Endothelial cell of umbilical vein (primary cell): ENCODE measurements around the gene PTTG1IP. TPM values are rescaled to one million over a fixed set of nuclear protein-coding genes. Genes with fewer than 3 reads are reported as not detected.

Experiments
- BruUV-seq: library from RNA; stranded (reverse); fragments of 400-500 nt; replicated peaks from 2 replicates; lab custom pipeline; 2021; lab: Mats Ljungman, UMichigan
- CTCF ChIA-PET: fragments of 300-600, 350-600 bp; sonication (Branson Sonifier 250); formaldehyde crosslinking; loops from one replicate; lab custom pipeline; 2021; ENCODE audit warnings: antibody characterized with exemption, inconsistent platforms; lab: Charles Lee
- POLR2A ChIA-PET: fragments of 300-600, 350-600 bp; sonication (Branson Sonifier 250); formaldehyde crosslinking; loops from one replicate; lab custom pipeline; 2021; ENCODE audit warnings: antibody characterized with exemption, inconsistent platforms; lab: Charles Lee
- DNase-seq: peaks from one replicate; pipeline ENCODE4 v3.0.0-alpha.2; 2011; ENCODE audit warnings: low read depth, low spot score
- FAIRE-seq: peaks from 2 replicates; lab custom pipeline; 2011; peaks lifted over from hg19 to GRCh38; lab: Jason Lieb, UNC
- H2AFZ ChIP-seq: 2 replicates; pipeline ENCODE4 v1.6.0; 2012; ENCODE audit warnings: low read depth, low read length, control low read depth, inconsistent platforms
- H3K27ac ChIP-seq: 2 replicates; pipeline ENCODE4 v1.5.1; 2011; ENCODE audit warnings: low read depth, mild to moderate bottlenecking, control low read depth, low read length, moderate library complexity; ENCODE audit not compliant: insufficient read depth
- H3K27me3 ChIP-seq, 2 experiments: 2 replicates each; pipeline versions ENCODE4 v1.6.0 to v1.6.1; 2011; ENCODE audit warnings: low read length in 2 of 2, mixed read lengths in 1 of 2; ENCODE audit not compliant: control insufficient read depth in 2 of 2, insufficient read depth in 2 of 2
- H3K36me3 ChIP-seq, 2 experiments: 2 replicates in 1 of 2; 3 replicates in 1 of 2; pipeline ENCODE4 v1.5.1; 2011; ENCODE audit warnings: low read length in 2 of 2, mild to moderate bottlenecking in 1 of 2, moderate library complexity in 1 of 2; ENCODE audit not compliant: control insufficient read depth in 2 of 2, insufficient read depth in 2 of 2; ENCODE audit errors: extremely low read depth in 1 of 2
- H3K4me1 ChIP-seq: 3 replicates; pipeline ENCODE4 v1.5.1; 2011; ENCODE audit warnings: mild to moderate bottlenecking, low read length; ENCODE audit not compliant: control insufficient read depth, insufficient read depth; ENCODE audit errors: extremely low read depth
- H3K4me2 ChIP-seq: 2 replicates; pipeline ENCODE4 v1.6.1; 2011; ENCODE audit warnings: low read length, control low read depth, mixed read lengths; ENCODE audit not compliant: insufficient read depth
- H3K4me3 ChIP-seq, 3 experiments: fragments of 200-600 bp in 1 of 3; sonication (generic), shearing (Covaris generic) in 1 of 3; replicated peaks in 1 of 3; 2 replicates each; pipeline ENCODE4 v1.5.1; 2011 to 2016; ENCODE audit warnings: control low read depth in 3 of 3, low read length in 3 of 3, mild to moderate bottlenecking in 2 of 3, inconsistent platforms in 1 of 3, low read depth in 1 of 3, moderate library complexity in 1 of 3; ENCODE audit not compliant: insufficient read depth in 1 of 3
- H3K79me2 ChIP-seq: 2 replicates; pipeline ENCODE4 v1.6.0; 2012; ENCODE audit warnings: low read length, inconsistent platforms; ENCODE audit not compliant: control insufficient read depth, insufficient read depth
- H3K9ac ChIP-seq: replicated peaks from 2 replicates; pipeline ENCODE3; 2011; ENCODE audit warnings: low read length, control low read depth; ENCODE audit not compliant: insufficient read depth; ENCODE audit errors: extremely low read depth
- H3K9me1 ChIP-seq: replicated peaks from 3 replicates; pipeline ENCODE4 v1.6.0; 2011; ENCODE audit warnings: mild to moderate bottlenecking, low read length; ENCODE audit not compliant: control insufficient read depth, insufficient read depth; ENCODE audit errors: extremely low read depth
- H3K9me3 ChIP-seq: replicated peaks from 2 replicates; pipeline ENCODE4 v1.5.1; 2012; ENCODE audit warnings: low read length, inconsistent platforms; ENCODE audit not compliant: control insufficient read depth, insufficient read depth
- H4K20me1 ChIP-seq: replicated peaks from 2 replicates; pipeline ENCODE3; 2011; ENCODE audit warnings: mild to moderate bottlenecking, low read length; ENCODE audit not compliant: control insufficient read depth, insufficient read depth; ENCODE audit errors: extremely low read depth
- EZH2 ChIP-seq: IDR thresholded peaks from 2 replicates; pipeline ENCODE4 v1.6.1; 2012; ENCODE audit warnings: borderline replicate concordance, low read depth, mild to moderate bottlenecking, moderate library complexity, low read length, inconsistent platforms; ENCODE audit not compliant: severe bottlenecking
- FOS ChIP-seq: IDR thresholded peaks from 2 replicates; pipeline ENCODE4 v1.6.1; 2011; ENCODE audit warnings: mild to moderate bottlenecking, low read length, moderate library complexity, borderline replicate concordance; ENCODE audit not compliant: insufficient read depth
- GATA2 ChIP-seq: IDR thresholded peaks from 2 replicates; pipeline ENCODE4 v1.7.0; 2011; ENCODE audit warnings: low read depth, mild to moderate bottlenecking, moderate library complexity, mixed read lengths, low read length; ENCODE audit not compliant: insufficient read length, insufficient read depth
- JUN ChIP-seq: IDR thresholded peaks from 2 replicates; pipeline ENCODE4 v1.6.1; 2011; ENCODE audit warnings: borderline replicate concordance, low read depth; ENCODE audit not compliant: insufficient read length, insufficient read depth
- MYC ChIP-seq: IDR thresholded peaks from one replicate; pipeline ENCODE4 v1.6.1; 2011; ENCODE audit warnings: mild to moderate bottlenecking, low read depth, low read length
- POLR2A ChIP-seq: IDR thresholded peaks from 2 replicates; pipeline ENCODE4 v1.6.1; 2012; ENCODE audit warnings: low read depth, mild to moderate bottlenecking, control low read depth, low read length
- POLR2AphosphoS5 ChIP-seq: IDR thresholded peaks from 2 replicates; pipeline ENCODE4 v1.6.1; 2012; ENCODE audit warnings: low read depth, mild to moderate bottlenecking, control low read depth, low read length, moderate library complexity; ENCODE audit not compliant: insufficient read depth
- dilution Hi-C: fragments of 300-500 bp; cut with MboI; formaldehyde crosslinking; loops from one replicate; pipeline ENCODE4 v1.15.0; 2019; ENCODE audit warnings: low sequenced_read_pairs; ENCODE audit not compliant: extremely low pct_ligation_motif_present
- intact Hi-C: fragments of 100-400 bp; cut with micrococcal nuclease; formaldehyde crosslinking; loops from one replicate; pipeline ENCODE4 v1.10.0; 2022
- polyA plus RNA-seq, 4 experiments: library from polyadenylated mRNA; depleted of rRNA in 3 of 4; stranded (reverse) in 3 of 4; unstranded in 1 of 4; fragments of >200 nt; gene quantifications; 2 replicates each; pipeline versions ENCODE4 v1.2.1 to v1.2.3, GENCODE V29; 2011 to 2012; ENCODE audit warnings: missing spikeins in 1 of 4
- total RNA-seq: library from RNA; stranded (reverse); gene quantifications from 2 replicates; pipeline ENCODE4 v1.2.3, GENCODE V29; 2021
- TF ChIP-seq, protein P1 (sequence below), 2 donors: IDR thresholded peaks; 1 replicate in 1 of 2; 2 replicates in 1 of 2; pipeline ENCODE4 v1.5.1; 2011; ENCODE audit warnings: low read length in 2 of 2, mild to moderate bottlenecking in 2 of 2, moderate library complexity in 2 of 2, control low read depth in 1 of 2, inconsistent platforms in 1 of 2, low read depth in 1 of 2; ENCODE audit not compliant: insufficient read depth in 1 of 2; ENCODE audit errors: extremely low read depth in 1 of 2
- TF ChIP-seq, protein P2 (sequence below): IDR thresholded peaks from 2 replicates; pipeline ENCODE4 v1.6.1; 2011; ENCODE audit not compliant: insufficient read depth, insufficient read length

The PTTG1IP gene
- total and polyA plus RNA-seq, 2 donors (not counting 3 experiments of a cell fraction or from before 2014, with no cell fraction given): 342 to 415 TPM

DNA sequence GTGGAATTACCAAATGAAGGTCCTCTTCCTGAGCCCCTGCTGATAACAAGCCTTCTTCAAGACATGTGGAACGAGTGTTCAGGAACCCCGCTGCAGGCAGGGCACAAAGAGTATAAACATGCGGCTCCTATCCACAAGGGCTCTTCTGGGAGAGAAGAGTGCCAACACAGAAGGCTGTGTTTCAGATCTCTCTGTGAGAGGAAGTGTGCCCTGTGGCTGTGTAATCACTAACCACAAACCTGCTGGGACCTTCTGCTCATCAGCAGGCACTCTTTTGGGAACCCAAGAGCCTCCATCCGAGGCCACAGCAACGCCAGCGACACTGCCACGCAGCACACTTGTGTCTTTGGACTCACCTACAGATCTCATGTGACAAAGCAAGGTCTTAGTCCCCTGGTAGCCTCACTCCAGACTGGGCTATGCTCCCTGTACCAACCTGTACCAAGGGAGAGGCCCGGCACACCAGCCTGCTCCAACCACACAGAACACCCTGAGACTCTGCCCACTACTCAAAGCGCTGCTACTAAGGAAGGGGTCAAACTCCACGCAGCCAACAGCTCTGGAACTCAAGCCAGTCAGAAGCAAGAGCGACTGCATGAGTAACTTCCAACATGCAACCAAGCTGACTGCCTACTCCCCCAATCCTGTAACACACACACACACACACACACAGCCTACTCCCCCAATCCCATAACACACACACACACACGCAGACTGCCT is 7.8 kb downstream of the PTTG1IP start:
- H3K27me3 ChIP-seq: no peaks in the 10 kb centered on the region
- BruUV-seq: no TSS peak
- no peaks in the 10 kb centered on the region for H3K9me1 ChIP-seq
- H3K79me2 ChIP-seq: peaks cover 92% of the 10 kb centered on the region
- H3K4me3 ChIP-seq: no peak overlapping the region
- no peaks in the 10 kb centered on the region for H3K9me3 ChIP-seq
- dilution Hi-C loops (no loop called here), intact Hi-C loops (no loop called here)
- H3K4me1 ChIP-seq: peaks cover 49% of the 10 kb centered on the region
- H3K36me3 ChIP-seq: peaks cover 14 to 34% of the 10 kb centered on the region in 2 experiments
- no peak for TF ChIP-seq POLR2A
- TF ChIP-seq JUN: no peak
- TF ChIP-seq, protein P1, sequence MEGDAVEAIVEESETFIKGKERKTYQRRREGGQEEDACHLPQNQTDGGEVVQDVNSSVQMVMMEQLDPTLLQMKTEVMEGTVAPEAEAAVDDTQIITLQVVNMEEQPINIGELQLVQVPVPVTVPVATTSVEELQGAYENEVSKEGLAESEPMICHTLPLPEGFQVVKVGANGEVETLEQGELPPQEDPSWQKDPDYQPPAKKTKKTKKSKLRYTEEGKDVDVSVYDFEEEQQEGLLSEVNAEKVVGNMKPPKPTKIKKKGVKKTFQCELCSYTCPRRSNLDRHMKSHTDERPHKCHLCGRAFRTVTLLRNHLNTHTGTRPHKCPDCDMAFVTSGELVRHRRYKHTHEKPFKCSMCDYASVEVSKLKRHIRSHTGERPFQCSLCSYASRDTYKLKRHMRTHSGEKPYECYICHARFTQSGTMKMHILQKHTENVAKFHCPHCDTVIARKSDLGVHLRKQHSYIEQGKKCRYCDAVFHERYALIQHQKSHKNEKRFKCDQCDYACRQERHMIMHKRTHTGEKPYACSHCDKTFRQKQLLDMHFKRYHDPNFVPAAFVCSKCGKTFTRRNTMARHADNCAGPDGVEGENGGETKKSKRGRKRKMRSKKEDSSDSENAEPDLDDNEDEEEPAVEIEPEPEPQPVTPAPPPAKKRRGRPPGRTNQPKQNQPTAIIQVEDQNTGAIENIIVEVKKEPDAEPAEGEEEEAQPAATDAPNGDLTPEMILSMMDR (IDR thresholded peaks at IDR 0.05; ENCODE audit: extremely low read depth in 1 of 2, insufficient read depth in 1 of 2, low read depth in 1 of 2, low read length in 2 of 2): no peak
- TF ChIP-seq MYC: no peak
- TF ChIP-seq, protein P2, sequence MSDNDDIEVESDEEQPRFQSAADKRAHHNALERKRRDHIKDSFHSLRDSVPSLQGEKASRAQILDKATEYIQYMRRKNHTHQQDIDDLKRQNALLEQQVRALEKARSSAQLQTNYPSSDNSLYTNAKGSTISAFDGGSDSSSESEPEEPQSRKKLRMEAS: no peak
- TF ChIP-seq POLR2AphosphoS5: no peak
- TF ChIP-seq EZH2: no peak
- TF ChIP-seq FOS: no peak
- TF ChIP-seq GATA2: no peak
- FAIRE-seq (no peak), DNase-seq (no peak)
- no peak overlapping the region for H3K9ac ChIP-seq
- no peak overlapping the region for H3K4me2 ChIP-seq
- no peak overlapping the region for H3K27ac ChIP-seq
- POLR2A ChIA-PET: no interaction called here
- CTCF ChIA-PET: interaction anchor here (1.0 to 1.9 kb wide), 2 partner anchors 27 to 67 kb away, joined by 6 to 11 read pairs; no protein-coding TSS in a partner anchor
- no peak overlapping the region for H2AFZ ChIP-seq
- H4K20me1 ChIP-seq: peaks cover 5% of the 10 kb centered on the region
